HG03060 (cell line): Measurements from ENCODE around the gene NOP53.
"Not testable (repeated sequence)": the region's sequence is repeated elsewhere in the genome, so short reads cannot be mapped to it uniquely, and the experiment has no call there.

ENCODE experiments used
- ATAC-seq: cut with Tn5 transposase; IDR thresholded peaks from one replicate; pipeline ENCODE4 v1.9.1; 2021; ENCODE audit warnings: low read depth, moderate number of reproducible peaks; ENCODE audit not compliant: unreplicated experiment

The NOP53 gene

GRCh38 chr19:47716270-47716937 is 28.9 kb upstream of the NOP53 start:
- ATAC-seq: no peak

- ATAC-seq: not testable (repeated sequence)
Observed at GRCh38 chr19:47718415-47719046, 26.8 kb upstream of the NOP53 start.

GRCh38 chr19:47719047-47719859 is 26.1 kb upstream of the NOP53 start:
- ATAC-seq: no peak

- no peak for ATAC-seq
Observed at GRCh38 chr19:47720669-47721422, 24.5 kb upstream of the NOP53 start.

- no peak for ATAC-seq
Observed at GRCh38 chr19:47723581-47723940, 21.8 kb upstream of the NOP53 start.

GRCh38 chr19:47725759-47726401 is 19.5 kb upstream of the NOP53 start:
- no peak for ATAC-seq

GRCh38 chr19:47726467-47726866 is 18.9 kb upstream of the NOP53 start:
- ATAC-seq: no peak

GRCh38 chr19:47728295-47728694 is 17.1 kb upstream of the NOP53 start:
- ATAC-seq: not testable (repeated sequence)

- ATAC-seq: no peak
Observed at GRCh38 chr19:47729468-47729798, 15.9 kb upstream of the NOP53 start.

GRCh38 chr19:47729799-47730520 is 15.4 kb upstream of the NOP53 start:
- no peak for ATAC-seq

GRCh38 chr19:47730521-47730889 is 14.8 kb upstream of the NOP53 start:
- no peak for ATAC-seq

- ATAC-seq: no peak
Observed at GRCh38 chr19:47730910-47731309, 14.4 kb upstream of the NOP53 start.

- no peak for ATAC-seq
Observed at GRCh38 chr19:47735131-47735530, 10.2 kb upstream of the NOP53 start.

- ATAC-seq: no peak
Observed at GRCh38 chr19:47740866-47741519, 4.4 kb upstream of the NOP53 start.

GRCh38 chr19:47741544-47742140 is 3.7 kb upstream of the NOP53 start:
- no peak for ATAC-seq

- no peak for ATAC-seq
Observed at GRCh38 chr19:47742634-47743033, 2.7 kb upstream of the NOP53 start.

GRCh38 chr19:47746129-47746528 is 783 bp downstream of the NOP53 start:
- not testable (repeated sequence) for ATAC-seq

GRCh38 chr19:47749326-47749725 is 4.0 kb downstream of the NOP53 start:
- no peak for ATAC-seq

- no peak for ATAC-seq
Observed at GRCh38 chr19:47750752-47751151, 5.4 kb downstream of the NOP53 start.
